ENCODE measurements around the gene ENO3. TPM values are rescaled to one million over a fixed set of nuclear protein-coding genes. Genes with fewer than 3 reads are reported as not detected.

Gene ENO3
- total and polyA plus RNA-seq, 10 of the 15 experiments (the other 5 are each of a cell fraction or from before 2014, with no cell fraction given), result 6.8 to 28.4 (median 17.0) TPM

DNA sequence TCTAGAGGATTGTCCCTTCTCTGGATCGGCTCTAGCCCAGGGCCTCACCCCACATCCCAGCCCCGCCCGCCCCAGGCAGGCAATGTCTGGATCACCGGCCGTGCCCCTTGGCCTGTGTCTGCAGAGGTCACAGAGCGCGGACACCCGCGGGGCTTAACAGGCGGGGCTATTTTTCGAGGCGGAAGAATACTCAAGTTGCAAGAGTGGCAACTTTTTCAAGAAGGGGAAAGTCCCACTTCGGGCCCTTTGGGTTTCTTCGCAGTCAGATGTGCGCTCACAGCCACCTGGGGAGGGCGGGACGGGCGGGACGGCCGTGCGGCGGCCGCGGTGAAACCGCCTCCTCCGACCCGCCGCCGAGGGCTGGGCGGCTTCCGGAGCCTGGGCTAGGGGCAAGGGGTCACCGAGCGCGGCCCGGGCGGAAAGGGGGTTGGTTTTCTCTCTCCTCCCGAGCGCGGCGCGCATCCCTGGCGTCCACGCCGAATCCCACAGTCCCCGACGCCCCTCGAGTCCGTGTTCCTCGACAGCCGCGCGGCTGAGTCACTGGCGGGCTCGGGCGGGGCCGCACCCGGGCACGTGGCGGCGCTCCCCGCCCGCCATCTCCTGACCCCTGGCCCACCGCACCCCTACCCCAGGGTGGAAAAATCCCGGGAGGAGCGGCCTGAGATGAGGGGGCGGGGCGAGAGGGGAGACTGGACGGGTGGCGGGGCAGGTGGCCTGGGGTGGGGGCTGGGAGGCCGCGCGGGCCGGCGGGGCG, 1.4 kb upstream of the ENO3 start (continued):
- peak; percentile 72; the same call in 1 of the 2 replicates for TF ChIP-seq ZNF384 (IDR thresholded peaks at IDR 0.05; ENCODE audit: borderline replicate concordance, low read depth, low read length)

DNA sequence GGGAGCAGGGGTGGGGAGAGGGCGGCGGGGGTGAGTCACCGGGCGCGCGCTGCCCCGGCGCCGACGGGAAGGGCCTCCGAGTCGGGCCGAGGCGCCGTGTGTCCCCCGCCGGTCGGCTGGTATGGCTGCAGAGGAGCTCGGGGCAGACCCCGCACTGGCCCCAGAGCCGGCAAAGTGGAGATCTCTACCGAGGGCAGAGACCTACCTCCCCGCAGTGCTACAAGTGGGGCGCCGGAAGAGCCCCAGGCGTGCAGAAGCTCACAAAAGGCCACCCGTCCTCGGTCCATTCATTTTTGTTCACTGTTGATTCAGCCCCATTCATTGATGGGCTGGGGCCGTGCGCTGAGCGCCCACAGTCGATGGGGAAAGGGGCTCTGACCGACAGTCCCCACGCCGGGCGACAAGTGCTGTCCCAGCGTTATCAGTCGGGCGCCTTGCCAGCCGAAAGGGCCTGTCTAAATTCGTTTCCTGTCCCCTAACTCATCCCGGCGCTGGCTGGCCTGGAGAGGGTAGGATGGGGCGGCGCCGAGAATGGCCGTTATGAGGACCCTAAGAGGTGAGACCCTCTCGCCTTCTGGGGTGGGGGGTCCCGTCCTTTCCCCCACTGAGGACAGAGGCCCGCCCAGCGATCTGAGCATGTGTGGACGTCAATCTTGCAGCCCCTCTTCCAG, 709 bp upstream of the ENO3 start:
- TSS peak; percentile 60 for BruUV-seq (replicated peaks)
- peak overlapping the region; percentile 93 for H3K4me2 ChIP-seq (ENCODE audit: control insufficient read depth, insufficient read depth)
- ATAC-seq, result peak; percentile 19
- H3K27ac ChIP-seq (ENCODE audit: control insufficient read depth, insufficient read depth), result peak overlapping the region; percentile 85
- in situ Hi-C loops (cut with MboI), result no loop called here
- peak overlapping the region; percentile 72 for H2AFZ ChIP-seq (ENCODE audit: control insufficient read depth, low read depth, low read length)
- H3K9me3 ChIP-seq (replicated peaks; ENCODE audit: control insufficient read depth, insufficient read depth, low read length), result no peaks in the 10 kb centered on the region
- RAD21 ChIA-PET (ENCODE audit: unreplicated experiment), result interaction anchor here (2.0 to 9.8 kb wide), 2 partner anchors 10 to 15 kb away, joined by 7 to 73 read pairs; partner anchors contain the start of genes RNF167, SLC25A11 and SPAG7
- H3K27me3 ChIP-seq (replicated peaks in 1 of 2; ENCODE audit: control insufficient read depth in 2 of 2, insufficient read depth in 2 of 2, low read length in 1 of 2), result no peaks in the 10 kb centered on the region
- H3K36me3 ChIP-seq (ENCODE audit: control insufficient read depth in 2 of 2, insufficient read depth in 2 of 2, low read length in 1 of 2), result peaks cover 10 to 12% of the 10 kb centered on the region in 2 experiments
- POLR2A ChIA-PET, result interaction anchor here (1.0 to 17.5 kb wide), 4 partner anchors 10 to 15 kb away, joined by 3 to 272 read pairs (median 6); partner anchors contain the start of genes RNF167, SLC25A11 and SPAG7
- peak overlapping the region; percentile 97 for H3K9ac ChIP-seq (ENCODE audit: control insufficient read depth, insufficient read depth, low read length)
- peak overlapping the region; percentile 72 for H3K4me3 ChIP-seq
- TF ChIP-seq, protein P1, sequence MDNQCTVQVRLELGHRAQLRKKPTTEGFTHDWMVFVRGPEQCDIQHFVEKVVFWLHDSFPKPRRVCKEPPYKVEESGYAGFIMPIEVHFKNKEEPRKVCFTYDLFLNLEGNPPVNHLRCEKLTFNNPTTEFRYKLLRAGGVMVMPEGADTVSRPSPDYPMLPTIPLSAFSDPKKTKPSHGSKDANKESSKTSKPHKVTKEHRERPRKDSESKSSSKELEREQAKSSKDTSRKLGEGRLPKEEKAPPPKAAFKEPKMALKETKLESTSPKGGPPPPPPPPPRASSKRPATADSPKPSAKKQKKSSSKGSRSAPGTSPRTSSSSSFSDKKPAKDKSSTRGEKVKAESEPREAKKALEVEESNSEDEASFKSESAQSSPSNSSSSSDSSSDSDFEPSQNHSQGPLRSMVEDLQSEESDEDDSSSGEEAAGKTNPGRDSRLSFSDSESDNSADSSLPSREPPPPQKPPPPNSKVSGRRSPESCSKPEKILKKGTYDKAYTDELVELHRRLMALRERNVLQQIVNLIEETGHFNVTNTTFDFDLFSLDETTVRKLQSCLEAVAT (IDR thresholded peaks at IDR 0.05), result 0 out of 2 replicates have a peak, but pooled peaks have one; percentile 22
- no peak for TF ChIP-seq KDM1A (IDR thresholded peaks at IDR 0.05; ENCODE audit: borderline replicate concordance)
- 0 out of 2 replicates have a peak, but pooled peaks have one; percentile 19 for TF ChIP-seq DPF2 (IDR thresholded peaks at IDR 0.05)
- 0 out of 2 replicates have a peak, but pooled peaks have one; percentile 48 for TF ChIP-seq LARP7 (IDR thresholded peaks at IDR 0.05)
- 0 out of 2 replicates have a peak, but pooled peaks have one; percentile 38 for TF ChIP-seq STAT1 (conservative IDR thresholded peaks at IDR 0.05)
- peak; percentile 66 for TF ChIP-seq POLR2A (IDR thresholded peaks at IDR 0.05; ENCODE audit: low read depth, low read length)
- peak; percentile 37; the same call in 1 of the 2 replicates for TF ChIP-seq BACH1 (IDR thresholded peaks at IDR 0.05; ENCODE audit: borderline replicate concordance)
- peak; percentile 72 for TF ChIP-seq POLR2AphosphoS5 (IDR thresholded peaks at IDR 0.05; ENCODE audit: low read length)
- TF ChIP-seq ASH2L (IDR thresholded peaks at IDR 0.05; ENCODE audit: borderline replicate concordance, low read depth), result no peak
- no peak for TF ChIP-seq TAF1 (IDR thresholded peaks at IDR 0.05; ENCODE audit: borderline replicate concordance, low read depth, low read length)
- TF ChIP-seq RB1 (IDR thresholded peaks at IDR 0.05; ENCODE audit: borderline replicate concordance), result no peak
- 0 out of 3 replicates have a peak, but pooled peaks have one; percentile 7 for TF ChIP-seq POU2F2 (IDR thresholded peaks at IDR 0.05; ENCODE audit: borderline replicate concordance, low read depth, low read length)
- no peak for TF ChIP-seq SIX5 (IDR thresholded peaks at IDR 0.05; ENCODE audit: low read depth, low read length, severe bottlenecking)
- TF ChIP-seq ZBED1 (IDR thresholded peaks at IDR 0.05; ENCODE audit: borderline replicate concordance), result no peak
- 0 out of 2 replicates have a peak, but pooled peaks have one; percentile 22 for TF ChIP-seq BCL11A (IDR thresholded peaks at IDR 0.05; ENCODE audit: low read depth, low read length)
- TF ChIP-seq, protein P2, sequence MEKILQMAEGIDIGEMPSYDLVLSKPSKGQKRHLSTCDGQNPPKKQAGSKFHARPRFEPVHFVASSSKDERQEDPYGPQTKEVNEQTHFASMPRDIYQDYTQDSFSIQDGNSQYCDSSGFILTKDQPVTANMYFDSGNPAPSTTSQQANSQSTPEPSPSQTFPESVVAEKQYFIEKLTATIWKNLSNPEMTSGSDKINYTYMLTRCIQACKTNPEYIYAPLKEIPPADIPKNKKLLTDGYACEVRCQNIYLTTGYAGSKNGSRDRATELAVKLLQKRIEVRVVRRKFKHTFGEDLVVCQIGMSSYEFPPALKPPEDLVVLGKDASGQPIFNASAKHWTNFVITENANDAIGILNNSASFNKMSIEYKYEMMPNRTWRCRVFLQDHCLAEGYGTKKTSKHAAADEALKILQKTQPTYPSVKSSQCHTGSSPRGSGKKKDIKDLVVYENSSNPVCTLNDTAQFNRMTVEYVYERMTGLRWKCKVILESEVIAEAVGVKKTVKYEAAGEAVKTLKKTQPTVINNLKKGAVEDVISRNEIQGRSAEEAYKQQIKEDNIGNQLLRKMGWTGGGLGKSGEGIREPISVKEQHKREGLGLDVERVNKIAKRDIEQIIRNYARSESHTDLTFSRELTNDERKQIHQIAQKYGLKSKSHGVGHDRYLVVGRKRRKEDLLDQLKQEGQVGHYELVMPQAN (conservative IDR thresholded peaks at IDR 0.05), result peak; percentile 25; the same call in 1 of the 2 replicates
- TF ChIP-seq SMAD1 (IDR thresholded peaks at IDR 0.05; ENCODE audit: low read depth, partially characterized antibody), result no peak
- SMC1A ChIA-PET (ENCODE audit: uncharacterized antibody, unreplicated experiment), result interaction anchor here (3.2 kb wide), 1 partner anchor 16 kb away, joined by 24 read pairs; the partner anchor contains the start of gene SPAG7
- CTCF ChIA-PET, result interaction anchor here (1.6 to 3.4 kb wide), 5 partner anchors 11 to 112 kb away, joined by 4 to 23 read pairs (median 8); partner anchors contain the start of genes RNF167, SLC25A11 and SPAG7
- under 1% methylated on average over 42 of the region's 52 CpGs for WGBS (ENCODE audit: insufficient coverage, insufficient replicate concordance, low lambda C conversion rate, missing lambda C conversion rate)
- intact Hi-C loops (cut with micrococcal nuclease; ENCODE audit: unreplicated experiment), result no loop called here
- peaks cover 5% of the 10 kb centered on the region; the same call in 1 of the 2 replicates for H4K20me1 ChIP-seq (ENCODE audit: control insufficient read depth, insufficient read depth)
- DNase-seq (ENCODE audit: low read depth, low spot score), result no peak
- FAIRE-seq, result no peak
- H3K79me2 ChIP-seq (ENCODE audit: control insufficient read depth, insufficient read depth, low read length), result peaks cover 46% of the 10 kb centered on the region
- H3K4me1 ChIP-seq (ENCODE audit: control insufficient read depth, insufficient read depth, low read length), result peaks cover 20% of the 10 kb centered on the region
